Skeletal muscle cell (primary cell): Measurements from ENCODE around the gene CLCNKA.
"Not testable (repeated sequence)": the region's sequence is repeated elsewhere in the genome, so short reads cannot be mapped to it uniquely, and the experiment has no call there.

Experiments
- DNase-seq: peaks from one replicate; pipeline ENCODE4 v3.0.0-alpha.2; 2010; ENCODE audit warnings: low read depth
- H3K4me3 ChIP-seq: 2 replicates; pipeline ENCODE4 v1.5.1; 2011; ENCODE audit warnings: low read depth, mild to moderate bottlenecking, control low read depth, low read length, moderate library complexity

Gene CLCNKA

GRCh38 chr1:16015491-16015890, 6.3 kb upstream of the CLCNKA start:
- H3K4me3 ChIP-seq: no peak overlapping the region
- no peak for DNase-seq

- DNase-seq: no peak
- no peak overlapping the region for H3K4me3 ChIP-seq
These were observed 5.6 kb upstream of the CLCNKA start for GRCh38 chr1:16015960-16016901.

GRCh38 chr1:16017076-16017460, 4.8 kb upstream of the CLCNKA start:
- peak overlapping the region; percentile 3 for H3K4me3 ChIP-seq
- no peak for DNase-seq

- H3K4me3 ChIP-seq: peak within 1 kb of the TSS; percentile 13
- DNase-seq: peak; percentile 68
These were observed 4.2 kb upstream of the CLCNKA start, which contains the start of gene HSPB7 for GRCh38 chr1:16017461-16018303. Gene HSPB7, minus strand, starts transcription at chr1:16018043. Its CDS starts 80 bp downstream, at chr1:16017963.

GRCh38 chr1:16018308-16018707, 3.5 kb upstream of the CLCNKA start:
- no peak for DNase-seq
- no peak overlapping the region for H3K4me3 ChIP-seq

- no peak for DNase-seq
- no peak overlapping the region for H3K4me3 ChIP-seq
These were observed 2.8 kb upstream of the CLCNKA start for GRCh38 chr1:16018749-16019643.

GRCh38 chr1:16019644-16020277, 2.1 kb upstream of the CLCNKA start:
- DNase-seq: no peak

GRCh38 chr1:16020325-16020724, 1.5 kb upstream of the CLCNKA start:
- no peak overlapping the region for H3K4me3 ChIP-seq
- DNase-seq: no peak

More at GRCh38 chr1:16019644-16020277, 2.1 kb upstream of the CLCNKA start:
- no peak overlapping the region for H3K4me3 ChIP-seq

- H3K4me3 ChIP-seq, DNase-seq: not testable (repeated sequence)
These were observed 958 bp upstream of the CLCNKA start for GRCh38 chr1:16020878-16021277.

GRCh38 chr1:16022393-16022792, 557 bp downstream of the CLCNKA start:
- no peak overlapping the region for H3K4me3 ChIP-seq

GRCh38 chr1:16023050-16023653, 1.3 kb downstream of the CLCNKA start:
- H3K4me3 ChIP-seq: no peak overlapping the region
- DNase-seq: no peak

More at GRCh38 chr1:16022393-16022792, 557 bp downstream of the CLCNKA start:
- no peak for DNase-seq

- not testable (repeated sequence) for H3K4me3 ChIP-seq, DNase-seq
These were observed 4.5 kb downstream of the CLCNKA start for GRCh38 chr1:16026302-16026701.

GRCh38 chr1:16026723-16027484, 5.1 kb downstream of the CLCNKA start:
- peak overlapping the region; percentile 13 for H3K4me3 ChIP-seq
- DNase-seq: no peak

- no peak overlapping the region for H3K4me3 ChIP-seq
- DNase-seq: no peak
These were observed 6.6 kb downstream of the CLCNKA start for GRCh38 chr1:16028237-16029002.

GRCh38 chr1:16029003-16029268, 7.1 kb downstream of the CLCNKA start:
- H3K4me3 ChIP-seq, DNase-seq: not testable (repeated sequence)

- no peak overlapping the region for H3K4me3 ChIP-seq
- DNase-seq: no peak
These were observed 7.5 kb downstream of the CLCNKA start for GRCh38 chr1:16029288-16029687.

- no peak for DNase-seq
- no peak overlapping the region for H3K4me3 ChIP-seq
These were observed 9.7 kb downstream of the CLCNKA start for GRCh38 chr1:16031551-16031950.
